ENCODE data around the gene CTAG1A.
"Not testable (repeated sequence)": the region's sequence is repeated elsewhere in the genome, so short reads cannot be mapped to it uniquely, and the experiment has no call there.

Gene CTAG1A

GRCh38 chrX:154620767-154621414 is 36.0 kb downstream of the CTAG1A start:
- not testable (repeated sequence) for DNase-seq

GRCh38 chrX:154628960-154629359 is 44.0 kb downstream of the CTAG1A start:
- not testable (repeated sequence) for DNase-seq

GRCh38 chrX:154630949-154631348 is 46.0 kb downstream of the CTAG1A start:
- DNase-seq, result not testable (repeated sequence)

GRCh38 chrX:154633661-154634060 is 48.7 kb downstream of the CTAG1A start:
- DNase-seq, result not testable (repeated sequence)
